Measurements from ENCODE around the gene SYN1. TPM values are rescaled to one million over a fixed set of nuclear protein-coding genes. Genes with fewer than 3 reads are reported as not detected.

SYN1 gene
- total RNA-seq, 1 donor from 2014 or later, result 0.26 TPM

DNA sequence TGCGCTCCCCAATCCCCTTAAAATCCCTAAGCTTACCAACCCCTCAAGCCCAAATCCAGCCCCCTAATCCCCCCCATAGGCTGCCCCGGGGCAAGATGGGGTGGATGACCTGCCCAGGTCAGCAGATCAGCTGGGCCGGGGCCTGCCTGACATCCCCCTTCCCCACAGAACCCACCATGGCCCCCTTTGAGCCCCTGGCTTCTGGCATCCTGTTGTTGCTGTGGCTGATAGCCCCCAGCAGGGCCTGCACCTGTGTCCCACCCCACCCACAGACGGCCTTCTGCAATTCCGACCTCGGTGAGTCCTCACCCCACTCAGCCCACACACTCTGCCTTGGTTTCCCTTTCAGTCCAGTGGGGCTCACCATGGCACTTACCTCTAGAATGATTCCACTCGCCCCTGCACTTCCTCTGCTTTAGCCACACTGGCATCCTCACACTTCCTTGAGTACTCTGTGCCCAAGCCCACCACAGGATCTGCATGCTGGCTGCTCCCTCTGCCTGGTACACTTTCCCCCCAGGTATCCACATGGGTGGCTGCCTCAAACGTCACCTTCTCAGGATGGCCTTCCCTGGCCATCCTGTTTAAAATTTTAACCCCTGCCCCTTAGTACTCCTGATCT lies 36.3 kb downstream of the SYN1 start:
- TF ChIP-seq, protein P1, sequence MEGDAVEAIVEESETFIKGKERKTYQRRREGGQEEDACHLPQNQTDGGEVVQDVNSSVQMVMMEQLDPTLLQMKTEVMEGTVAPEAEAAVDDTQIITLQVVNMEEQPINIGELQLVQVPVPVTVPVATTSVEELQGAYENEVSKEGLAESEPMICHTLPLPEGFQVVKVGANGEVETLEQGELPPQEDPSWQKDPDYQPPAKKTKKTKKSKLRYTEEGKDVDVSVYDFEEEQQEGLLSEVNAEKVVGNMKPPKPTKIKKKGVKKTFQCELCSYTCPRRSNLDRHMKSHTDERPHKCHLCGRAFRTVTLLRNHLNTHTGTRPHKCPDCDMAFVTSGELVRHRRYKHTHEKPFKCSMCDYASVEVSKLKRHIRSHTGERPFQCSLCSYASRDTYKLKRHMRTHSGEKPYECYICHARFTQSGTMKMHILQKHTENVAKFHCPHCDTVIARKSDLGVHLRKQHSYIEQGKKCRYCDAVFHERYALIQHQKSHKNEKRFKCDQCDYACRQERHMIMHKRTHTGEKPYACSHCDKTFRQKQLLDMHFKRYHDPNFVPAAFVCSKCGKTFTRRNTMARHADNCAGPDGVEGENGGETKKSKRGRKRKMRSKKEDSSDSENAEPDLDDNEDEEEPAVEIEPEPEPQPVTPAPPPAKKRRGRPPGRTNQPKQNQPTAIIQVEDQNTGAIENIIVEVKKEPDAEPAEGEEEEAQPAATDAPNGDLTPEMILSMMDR (IDR thresholded peaks at IDR 0.05; ENCODE audit: insufficient read depth, low read length, severe bottlenecking), result no peak
- DNase-seq (ENCODE audit: low read depth) (no peak), FAIRE-seq (no peak)
- Histone ChIP-seq H3K4me3 (ENCODE audit: low read depth, low read length) (peak overlapping the region; percentile 53), H3K36me3 (ENCODE audit: control insufficient read depth, insufficient read depth, low read length) (no peaks in the 10 kb centered on the region), H3K27me3 (ENCODE audit: control insufficient read depth, insufficient read depth, low read length) (no peaks in the 10 kb centered on the region)

- Histone ChIP-seq H3K4me3 (ENCODE audit: low read depth, low read length) (peak within 1 kb of the TSS; percentile 53), H3K36me3 (ENCODE audit: control insufficient read depth, insufficient read depth, low read length) (no peaks in the 10 kb centered on the region), H3K27me3 (ENCODE audit: control insufficient read depth, insufficient read depth, low read length) (no peaks in the 10 kb centered on the region)
- FAIRE-seq, result no peak
- DNase-seq (ENCODE audit: low read depth), result peak; percentile 81
- TF ChIP-seq, protein P1 (IDR thresholded peaks at IDR 0.05; ENCODE audit: insufficient read depth, low read length, severe bottlenecking), result no peak
These were observed 37.7 kb downstream of the SYN1 start, which contains the start of gene TIMP1 for GRCh38 chrX:47581731-47582647. Gene TIMP1 (plus strand): TSS chrX:47582436. CDS start chrX:47583416, 980 bp downstream.

DNA sequence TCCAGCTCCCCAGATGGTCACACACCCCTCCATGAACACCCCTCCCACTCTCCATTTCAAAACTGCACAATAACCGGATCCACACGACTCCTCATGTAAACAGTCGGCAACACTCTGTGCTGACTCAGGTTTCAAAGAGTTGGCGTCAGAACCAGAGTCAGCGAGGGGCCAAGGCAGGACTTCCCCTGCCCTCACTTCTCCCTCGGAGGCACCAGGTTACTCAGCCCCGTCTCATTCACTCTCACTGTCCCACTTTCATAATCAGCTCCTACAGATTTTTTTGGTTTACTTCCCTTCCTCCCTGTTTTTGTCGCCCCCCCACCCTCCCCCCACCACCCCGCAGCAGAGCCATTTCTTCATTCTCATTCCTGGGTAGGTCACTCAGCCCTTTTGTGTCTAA lies 40.1 kb downstream of the SYN1 start:
- no peak overlapping the region for H3K4me3 ChIP-seq (ENCODE audit: low read depth, low read length)
- H3K36me3 ChIP-seq (ENCODE audit: control insufficient read depth, insufficient read depth, low read length), result no peaks in the 10 kb centered on the region
- TF ChIP-seq, protein P1 (IDR thresholded peaks at IDR 0.05; ENCODE audit: insufficient read depth, low read length, severe bottlenecking), result no peak
- DNase-seq (ENCODE audit: low read depth) (peak; percentile 86), FAIRE-seq (no peak)
- H3K27me3 ChIP-seq (ENCODE audit: control insufficient read depth, insufficient read depth, low read length), result no peaks in the 10 kb centered on the region

- no peak for FAIRE-seq
- no peak overlapping the region for H3K4me3 ChIP-seq (ENCODE audit: low read depth, low read length)
- TF ChIP-seq, protein P1 (IDR thresholded peaks at IDR 0.05; ENCODE audit: insufficient read depth, low read length, severe bottlenecking), result no peak
- no peak for DNase-seq (ENCODE audit: low read depth)
- no peaks in the 10 kb centered on the region for H3K27me3 ChIP-seq (ENCODE audit: control insufficient read depth, insufficient read depth, low read length)
- H3K36me3 ChIP-seq (ENCODE audit: control insufficient read depth, insufficient read depth, low read length), result no peaks in the 10 kb centered on the region
These were observed 41.0 kb downstream of the SYN1 start for GRCh38 chrX:47578692-47579091.

DNA sequence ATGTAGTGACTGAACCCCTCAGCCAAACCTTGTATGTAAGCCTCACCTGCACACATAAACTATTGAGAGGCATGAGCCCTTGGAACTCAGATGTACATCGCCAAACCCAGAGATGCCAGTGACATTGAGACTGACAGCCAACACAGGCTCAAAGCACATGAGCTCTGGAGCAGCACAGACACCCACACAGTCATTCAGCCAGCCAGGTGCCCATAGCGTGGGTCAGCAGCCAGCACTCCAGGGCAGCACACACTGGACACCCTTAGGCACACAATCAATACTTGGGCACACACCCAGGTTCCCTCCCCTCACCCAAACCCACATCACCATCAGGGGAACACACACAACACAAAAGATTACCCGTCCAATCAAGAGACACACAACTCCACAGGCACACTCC lies 41.8 kb downstream of the SYN1 start:
- Histone ChIP-seq H3K36me3 (ENCODE audit: control insufficient read depth, insufficient read depth, low read length) (no peaks in the 10 kb centered on the region), H3K4me3 (ENCODE audit: low read depth, low read length) (no peak overlapping the region), H3K27me3 (ENCODE audit: control insufficient read depth, insufficient read depth, low read length) (no peaks in the 10 kb centered on the region)
- FAIRE-seq (peak; percentile 86), DNase-seq (ENCODE audit: low read depth) (no peak)
- TF ChIP-seq, protein P1 (IDR thresholded peaks at IDR 0.05; ENCODE audit: insufficient read depth, low read length, severe bottlenecking), result no peak
